Right lobe of liver (tissue), 6 donors: Measurements from ENCODE around the gene SERP1. TPM values are rescaled to one million over a fixed set of nuclear protein-coding genes. Genes with fewer than 3 reads are reported as not detected.

ENCODE experiments used
- ATAC-seq, 4 donors: fragments of 200-7000 bp; cut with Tn5 transposase; one replicate each; pipeline ENCODE4 v1.9.1; 2020; ENCODE audit warnings: mild to moderate bottlenecking in 4 of 4, moderate library complexity in 4 of 4
- DNase-seq, 3 donors: peaks; one replicate each; pipeline ENCODE4 v3.0.0-alpha.2; 2020
- H3K27ac ChIP-seq, 3 donors: fragments of 200-600 bp; one replicate each; pipeline ENCODE4 v1.8.0; 2022
- H3K27me3 ChIP-seq, 2 donors: fragments of 200-600 bp; one replicate each; pipeline ENCODE4 v1.8.0; 2022
- H3K36me3 ChIP-seq, 4 donors: fragments of 200-600 bp; sonication (generic) in 1 of 4; one replicate each; pipeline versions ENCODE4 v1.5.1 to v1.8.0; 2017 to 2022; ENCODE audit warnings: control low read depth in 1 of 4
- H3K4me1 ChIP-seq, 4 donors: fragments of 200-600 bp; sonication (generic) in 1 of 4; one replicate each; pipeline versions ENCODE4 v1.5.1 to v1.8.0; 2017 to 2022; ENCODE audit warnings: control low read depth in 1 of 4
- H3K4me3 ChIP-seq, 3 donors: fragments of 200-600 bp; one replicate each; pipeline ENCODE4 v1.8.0; 2022
- H3K9me3 ChIP-seq, 4 donors: fragments of 200-600 bp; sonication (generic) in 1 of 4; one replicate each; pipeline versions ENCODE4 v1.5.1 to v1.8.0; 2017 to 2022; ENCODE audit warnings: control low read depth in 1 of 4
- CTCF ChIP-seq, 4 donors: fragments of 200-600 bp in 3 of 4; fragments of 450-650 bp in 1 of 4; IDR thresholded peaks; one replicate each; pipeline versions ENCODE4 v1.5.1 to v1.8.0; 2016 to 2022; ENCODE audit warnings: antibody characterized with exemption in 4 of 4, mild to moderate bottlenecking in 2 of 4
- POLR2A ChIP-seq: fragments of 450-650 bp; IDR thresholded peaks from one replicate; pipeline ENCODE4 v1.6.1; 2017; ENCODE audit warnings: antibody characterized with exemption, mild to moderate bottlenecking
- WGBS: methylation state at CpG from one replicate; pipeline ENCODE4 v1.1.6; 2018; ENCODE audit warnings: low coverage, low lambda C conversion rate; ENCODE audit not compliant: insufficient coverage; ENCODE audit errors: missing lambda C conversion rate; 5-methylcytosine and 5-hydroxymethylcytosine counted together
- intact Hi-C, 2 donors: fragments of 100-400 bp; cut with DNase I; formaldehyde crosslinking; loops; one replicate each; pipeline versions ENCODE4 v1.11.2 to v1.14.1; 2022
- total RNA-seq, 6 experiments: library from RNA; depleted of rRNA in 2 of 6; stranded (reverse); fragments of >200 nt in 2 of 6; fragmentation: NEBNext Ultra II Directional in 3 of 6; extraction: Animal tissue kit (Norgen Biotek cat#: 25700) in 3 of 6; gene quantifications; one replicate each; pipeline versions ENCODE4 v1.1.0 to v1.2.4, GENCODE V29; 2016 to 2023
- donor health status: DM: no; HTN: yes; CAD: no.
- donor health status: DM: no; HTN: no; CAD: no.
- donor health status: DM: no; HTN: no; CAD: no.
- donor health status: DM: no; HTN: yes; CAD: no.
- donor health status: DM: no; HTN: yes; CAD: no.

SERP1 gene
- total RNA-seq, 6 experiments from 2014 or later: 65.6 to 367 (median 92.4) TPM

- ATAC-seq: no peak
- WGBS: 65% methylated on average over 4 of the region's 4 CpGs
Observed at GRCh38 chr3:150511122-150511821, 35.0 kb downstream of the SERP1 start.

DNA sequence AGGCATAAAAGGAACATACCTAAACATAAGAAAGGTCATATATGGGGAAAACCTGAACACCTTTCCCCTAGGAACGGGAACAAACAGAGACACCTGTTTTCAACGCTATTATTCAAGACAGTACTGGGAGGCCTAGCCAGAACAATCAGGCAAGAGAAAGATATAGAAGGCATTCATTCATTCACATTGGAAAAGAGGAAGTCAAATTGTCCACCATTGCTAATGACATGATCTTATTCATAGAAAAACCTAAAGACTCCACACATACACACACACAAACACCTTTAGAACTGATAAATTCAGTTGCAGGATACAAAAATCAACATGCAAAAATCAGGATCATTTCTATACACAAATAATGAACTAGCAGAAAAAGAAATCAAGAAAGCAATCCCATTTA is 36.5 kb downstream of the SERP1 start:
- no peaks in the 10 kb centered on the region for H3K27me3 ChIP-seq
- no peaks in the 10 kb centered on the region for H3K36me3 ChIP-seq
- 78% methylated on average over 2 of the region's 2 CpGs for WGBS
- ATAC-seq: no peak
- H3K4me1 ChIP-seq: no peaks in the 10 kb centered on the region
- no peak for DNase-seq
- intact Hi-C loops: loop anchor here in 1 of 2 donors (10.0 kb wide), 1 partner anchor 275 kb away; no protein-coding TSS in a partner anchor
- TF ChIP-seq CTCF (IDR thresholded peaks at IDR 0.05) (no peak), POLR2A (no peak)
- no peaks in the 10 kb centered on the region for H3K9me3 ChIP-seq
- no peak overlapping the region for H3K27ac ChIP-seq
- H3K4me3 ChIP-seq: no peak overlapping the region

More at GRCh38 chr3:150511122-150511821, 35.0 kb downstream of the SERP1 start:
- Histone ChIP-seq H3K27ac (no peak overlapping the region), H3K36me3 (no peaks in the 10 kb centered on the region), H3K4me3 (no peak overlapping the region), H3K27me3 (no peaks in the 10 kb centered on the region), H3K4me1 (no peaks in the 10 kb centered on the region), H3K9me3 (no peaks in the 10 kb centered on the region)
- TF ChIP-seq POLR2A: no peak
- TF ChIP-seq CTCF (IDR thresholded peaks at IDR 0.05): no peak
- DNase-seq: no peak
- intact Hi-C loops: no loop called here

GRCh38 chr3:150508401-150508800 is 37.9 kb downstream of the SERP1 start:
- no peak overlapping the region for H3K4me3 ChIP-seq
- H3K27ac ChIP-seq: no peak overlapping the region
- ATAC-seq (no peak), DNase-seq (no peak)
- no peaks in the 10 kb centered on the region for H3K27me3 ChIP-seq
- H3K36me3 ChIP-seq: no peaks in the 10 kb centered on the region
- H3K9me3 ChIP-seq: no peaks in the 10 kb centered on the region
- intact Hi-C loops: loop anchor here in 1 of 2 donors (10.0 kb wide), 1 partner anchor 274 kb away; no protein-coding TSS in a partner anchor
- TF ChIP-seq CTCF (IDR thresholded peaks at IDR 0.05): no peak
- no peak for TF ChIP-seq POLR2A
- no peaks in the 10 kb centered on the region for H3K4me1 ChIP-seq

- H3K27me3 ChIP-seq: no peaks in the 10 kb centered on the region
- intact Hi-C loops: loop anchor here in 1 of 2 donors (10.0 kb wide), 1 partner anchor 270 kb away; no protein-coding TSS in a partner anchor
- H3K9me3 ChIP-seq: no peaks in the 10 kb centered on the region
- ATAC-seq: peak in 1 of 4 donors; percentile 74
- no peak for TF ChIP-seq CTCF (IDR thresholded peaks at IDR 0.05)
- no peak for TF ChIP-seq POLR2A
- DNase-seq: no peak
- H3K4me1 ChIP-seq: no peaks in the 10 kb centered on the region
- H3K36me3 ChIP-seq: no peaks in the 10 kb centered on the region
- no peak overlapping the region for H3K4me3 ChIP-seq
- no peak overlapping the region for H3K27ac ChIP-seq
- WGBS: no CpG with 5 or more reads among the region's 3 CpGs
Observed at GRCh38 chr3:150504483-150504882, 41.8 kb downstream of the SERP1 start.
